PFSK-1 (cell line): Measurements from ENCODE around the gene CDCA5.

ENCODE experiments used
- FOXP2 ChIP-seq: optimal IDR thresholded peaks from 2 replicates; pipeline ENCODE3; 2011; ENCODE audit warnings: borderline replicate concordance, control low read depth, inconsistent platforms; ENCODE audit not compliant: insufficient read depth; ENCODE audit errors: extremely low read length, extremely low read depth
- POLR2AphosphoS5 ChIP-seq: IDR thresholded peaks from 2 replicates; pipeline ENCODE4 v1.6.1; 2012; ENCODE audit warnings: low read depth, mild to moderate bottlenecking, control low read depth, low read length, moderate library complexity
- REST ChIP-seq, 2 experiments: IDR thresholded peaks; 2 replicates each; pipeline versions ENCODE4 v1.6.1 to v1.8.0; 2011 to 2012; ENCODE audit warnings: low read depth in 2 of 2, low read length in 2 of 2, control low read depth in 1 of 2, inconsistent platforms in 1 of 2, mild to moderate bottlenecking in 1 of 2, moderate library complexity in 1 of 2; ENCODE audit not compliant: insufficient read depth in 1 of 2
- SIN3A ChIP-seq: IDR thresholded peaks from 2 replicates; pipeline ENCODE4 v1.6.1; 2012; ENCODE audit warnings: mild to moderate bottlenecking, low read length, moderate library complexity, borderline replicate concordance; ENCODE audit not compliant: insufficient read depth
- TAF1 ChIP-seq: IDR thresholded peaks from 2 replicates; pipeline ENCODE4 v1.6.1; 2012; ENCODE audit warnings: low read length, control low read depth, borderline replicate concordance; ENCODE audit not compliant: insufficient read depth

CDCA5 gene

GRCh38 chr11:65066315-65066714, 17.5 kb downstream of the CDCA5 start:
- TF ChIP-seq SIN3A = no peak

GRCh38 chr11:65065851-65066250, 18.0 kb downstream of the CDCA5 start:
- TF ChIP-seq FOXP2 (no peak), REST (IDR thresholded peaks at IDR 0.05; ENCODE audit: insufficient read depth in 1 of 2, low read depth in 2 of 2, low read length in 2 of 2) (no peak), POLR2AphosphoS5 (no peak), TAF1 (no peak), SIN3A (no peak)

- no peak for TF ChIP-seq SIN3A
- no peak for TF ChIP-seq FOXP2
- TF ChIP-seq REST (IDR thresholded peaks at IDR 0.05; ENCODE audit: insufficient read depth in 1 of 2, low read depth in 2 of 2, low read length in 2 of 2) = no peak
- TF ChIP-seq POLR2AphosphoS5 = no peak
- TF ChIP-seq TAF1 = no peak
These were observed 19.0 kb downstream of the CDCA5 start for GRCh38 chr11:65064847-65065240.

GRCh38 chr11:65063532-65063931, 20.3 kb downstream of the CDCA5 start:
- TF ChIP-seq SIN3A (no peak), TAF1 (no peak), POLR2AphosphoS5 (no peak), FOXP2 (no peak), REST (IDR thresholded peaks at IDR 0.05; ENCODE audit: insufficient read depth in 1 of 2, low read depth in 2 of 2, low read length in 2 of 2) (no peak)

GRCh38 chr11:65060913-65061408, 22.9 kb downstream of the CDCA5 start:
- TF ChIP-seq FOXP2 (no peak), REST (IDR thresholded peaks at IDR 0.05; ENCODE audit: insufficient read depth in 1 of 2, low read depth in 2 of 2, low read length in 2 of 2) (no peak), TAF1 (no peak), POLR2AphosphoS5 (no peak), SIN3A (no peak)
